T-helper 1 cell treated with Interleukin-12 subunit alpha and Interleukin-12 subunit beta and Interleukin-4 antibody, amounts not matched to agents 30 μg/mL and 1 μg/mL, for 36 hours (primary cell): ENCODE measurements around the gene NPM1.
"Not testable (repeated sequence)": the region's sequence is repeated elsewhere in the genome, so short reads cannot be mapped to it uniquely, and the experiment has no call there.

Source experiments
- H3K27ac Mint-ChIP-seq: one replicate; pipeline ENCODE4 v1.8.0; 2021; ENCODE audit warnings: mild to moderate bottlenecking, mixed read lengths
- H3K27me3 Mint-ChIP-seq: one replicate; pipeline ENCODE4 v1.8.0; 2021; ENCODE audit warnings: low read depth, mixed read lengths
- H3K36me3 Mint-ChIP-seq: one replicate; pipeline ENCODE4 v1.8.0; 2021; ENCODE audit warnings: low read depth, mixed read lengths
- H3K4me1 Mint-ChIP-seq: one replicate; pipeline ENCODE4 v1.8.0; 2021; ENCODE audit warnings: low read depth, mixed read lengths
- H3K4me3 Mint-ChIP-seq: one replicate; pipeline ENCODE4 v1.8.0; 2021; ENCODE audit warnings: mild to moderate bottlenecking, moderate library complexity, mixed read lengths
- H3K9me3 Mint-ChIP-seq: one replicate; pipeline ENCODE4 v1.8.0; 2021; ENCODE audit warnings: mixed read lengths

Gene NPM1

DNA sequence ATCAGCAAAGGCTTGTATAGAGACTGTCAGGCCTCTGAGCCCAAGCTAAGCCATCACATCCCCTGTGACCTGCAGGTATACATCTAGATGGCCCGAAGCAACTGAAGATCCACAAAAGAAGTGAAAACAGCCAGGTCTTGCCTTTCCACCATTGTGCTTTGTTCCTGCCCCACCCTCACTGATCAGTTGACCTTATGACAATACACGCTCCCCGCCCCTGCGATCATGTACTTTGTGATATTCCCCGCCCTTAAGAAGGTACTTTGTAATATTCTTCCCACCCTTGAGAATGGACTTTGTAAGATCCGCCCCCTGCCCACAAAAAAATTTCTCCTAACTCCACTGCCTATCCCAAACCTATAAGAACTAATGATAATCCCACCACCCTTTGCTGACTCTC is 18.6 kb upstream of the NPM1 start:
- peaks cover 6% of the 10 kb centered on the region for H3K27me3 Mint-ChIP-seq
- no peak overlapping the region for H3K4me3 Mint-ChIP-seq
- H3K9me3 Mint-ChIP-seq, result no peaks in the 10 kb centered on the region
- no peaks in the 10 kb centered on the region for H3K4me1 Mint-ChIP-seq
- H3K27ac Mint-ChIP-seq, result peak overlapping the region; percentile 2
- no peaks in the 10 kb centered on the region for H3K36me3 Mint-ChIP-seq

- Mint-ChIP-seq H3K4me1 (no peaks in the 10 kb centered on the region), H3K27me3 (peaks cover 5% of the 10 kb centered on the region), H3K36me3 (no peaks in the 10 kb centered on the region), H3K9me3 (no peaks in the 10 kb centered on the region), H3K4me3 (no peak overlapping the region), H3K27ac (no peak overlapping the region)
Observed at GRCh38 chr5:171369898-171370297, 17.8 kb upstream of the NPM1 start.

GRCh38 chr5:171370881-171371280 is 16.8 kb upstream of the NPM1 start:
- H3K9me3 Mint-ChIP-seq, H3K36me3 Mint-ChIP-seq, H3K27me3 Mint-ChIP-seq, H3K4me1 Mint-ChIP-seq, H3K27ac Mint-ChIP-seq, H3K4me3 Mint-ChIP-seq: not testable (repeated sequence)

GRCh38 chr5:171371326-171371725 is 16.3 kb upstream of the NPM1 start:
- H3K9me3 Mint-ChIP-seq, result no peaks in the 10 kb centered on the region
- no peak overlapping the region for H3K4me3 Mint-ChIP-seq
- no peaks in the 10 kb centered on the region for H3K36me3 Mint-ChIP-seq
- H3K27ac Mint-ChIP-seq, result no peak overlapping the region
- no peaks in the 10 kb centered on the region for H3K27me3 Mint-ChIP-seq
- no peaks in the 10 kb centered on the region for H3K4me1 Mint-ChIP-seq

DNA sequence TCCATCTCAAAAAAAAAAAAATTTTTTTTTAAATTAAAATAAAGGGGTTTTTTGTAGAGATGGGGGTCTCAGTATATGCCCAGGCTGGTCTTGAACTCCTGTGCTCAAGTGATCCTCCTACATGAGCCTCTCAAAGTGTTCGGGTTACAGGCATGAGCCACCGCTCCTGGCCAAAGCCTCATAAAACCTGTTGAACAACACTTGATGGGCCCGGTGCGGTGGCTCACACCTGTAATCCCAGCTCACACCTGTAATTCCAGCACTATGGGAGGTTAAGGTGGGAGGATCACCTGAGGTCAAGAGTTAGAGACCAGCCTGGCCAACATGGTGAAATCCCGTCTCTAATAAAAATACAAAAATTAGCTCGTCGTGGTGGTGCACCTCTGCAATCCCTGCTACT is 7.7 kb upstream of the NPM1 start:
- no peak overlapping the region for H3K27ac Mint-ChIP-seq
- H3K4me3 Mint-ChIP-seq, result no peak overlapping the region
- H3K36me3 Mint-ChIP-seq, result no peaks in the 10 kb centered on the region
- no peaks in the 10 kb centered on the region for H3K9me3 Mint-ChIP-seq
- no peaks in the 10 kb centered on the region for H3K4me1 Mint-ChIP-seq
- no peaks in the 10 kb centered on the region for H3K27me3 Mint-ChIP-seq

GRCh38 chr5:171384416-171384815 is 3.2 kb upstream of the NPM1 start:
- not testable (repeated sequence) for H3K9me3 Mint-ChIP-seq, H3K27ac Mint-ChIP-seq, H3K27me3 Mint-ChIP-seq, H3K4me3 Mint-ChIP-seq
- peaks cover 18% of the 10 kb centered on the region for H3K36me3 Mint-ChIP-seq
- peaks cover 14% of the 10 kb centered on the region for H3K4me1 Mint-ChIP-seq

GRCh38 chr5:171384999-171385398 is 2.6 kb upstream of the NPM1 start:
- not testable (repeated sequence) for H3K9me3 Mint-ChIP-seq, H3K27me3 Mint-ChIP-seq, H3K4me3 Mint-ChIP-seq, H3K27ac Mint-ChIP-seq
- peaks cover 23% of the 10 kb centered on the region for H3K36me3 Mint-ChIP-seq
- peaks cover 20% of the 10 kb centered on the region for H3K4me1 Mint-ChIP-seq

GRCh38 chr5:171386006-171386671 is 1.5 kb upstream of the NPM1 start:
- Mint-ChIP-seq H3K9me3 (no peaks in the 10 kb centered on the region), H3K27ac (no peak overlapping the region), H3K27me3 (peaks cover 7% of the 10 kb centered on the region), H3K36me3 (peaks cover 31% of the 10 kb centered on the region), H3K4me1 (peaks cover 31% of the 10 kb centered on the region), H3K4me3 (peak overlapping the region; percentile 48)

DNA sequence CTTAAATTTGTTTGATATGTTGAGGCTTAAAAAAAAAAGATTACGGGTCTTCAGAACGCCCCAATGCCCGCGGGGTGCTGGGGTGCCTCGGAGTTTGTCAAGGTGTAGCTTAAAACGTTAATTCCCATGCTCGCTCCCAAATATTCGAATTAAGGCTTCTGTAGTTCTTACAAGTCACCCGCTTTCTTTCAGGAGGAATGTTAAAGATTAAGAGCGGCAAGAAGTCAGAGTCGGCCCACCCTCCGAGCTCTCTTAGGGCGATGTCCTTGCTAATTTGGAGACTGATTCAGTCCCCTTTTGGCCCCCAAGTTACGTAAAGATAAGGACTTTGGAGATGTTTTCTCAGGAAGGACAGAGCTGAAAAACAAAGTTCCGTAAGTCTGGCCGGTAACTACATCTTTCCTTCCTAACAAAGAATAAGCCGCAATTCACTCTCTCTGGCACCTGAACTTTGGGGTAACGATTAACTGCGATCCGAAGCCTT is 746 bp upstream of the NPM1 start:
- no peaks in the 10 kb centered on the region for H3K9me3 Mint-ChIP-seq
- peak overlapping the region; percentile 97 for H3K4me3 Mint-ChIP-seq
- H3K27ac Mint-ChIP-seq, result peak overlapping the region; percentile 98
- peaks cover 36% of the 10 kb centered on the region for H3K4me1 Mint-ChIP-seq
- peaks cover 35% of the 10 kb centered on the region for H3K36me3 Mint-ChIP-seq
- peaks cover 7% of the 10 kb centered on the region for H3K27me3 Mint-ChIP-seq

DNA sequence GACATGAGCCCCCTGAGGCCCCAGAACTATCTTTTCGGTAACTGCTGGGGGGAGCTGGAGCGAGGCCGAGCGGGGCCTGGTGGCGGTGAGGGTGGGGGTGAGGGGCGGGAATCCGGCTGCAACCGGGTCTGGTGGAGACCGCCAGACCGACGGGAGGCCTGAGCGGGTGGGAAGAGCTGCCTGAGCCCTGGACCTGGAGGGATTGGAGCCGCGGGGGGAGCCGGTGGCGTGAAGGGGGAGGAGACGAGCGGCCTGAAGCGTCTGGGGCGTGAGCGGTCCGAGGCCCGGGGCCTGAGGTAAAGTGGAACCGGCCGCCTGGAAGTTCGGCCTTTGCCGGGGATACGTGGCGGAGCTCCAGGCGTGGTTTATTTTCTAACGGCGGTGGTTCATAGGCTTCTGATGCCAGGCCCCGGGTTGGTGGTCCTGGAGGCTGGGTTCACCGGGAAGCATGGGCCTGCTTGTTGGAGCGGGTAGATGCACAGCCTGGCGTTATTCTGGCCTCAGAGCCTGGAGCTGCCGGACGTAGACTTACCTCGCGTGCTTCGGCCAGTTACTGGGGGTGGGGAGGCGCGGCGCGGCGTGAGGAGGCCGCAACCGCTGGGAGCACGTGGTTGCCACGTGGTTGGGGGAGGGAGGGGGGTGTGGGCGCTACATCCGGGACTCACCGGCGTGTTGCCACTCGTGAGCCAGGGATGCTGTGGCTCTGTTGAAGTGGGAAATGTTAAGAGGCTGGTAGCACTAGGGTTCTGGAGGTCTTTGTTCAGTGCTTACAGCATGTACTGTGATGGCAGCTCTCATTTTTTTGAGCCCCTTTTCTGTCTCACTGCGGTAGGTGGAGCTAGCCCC is 544 bp downstream of the NPM1 start:
- no peaks in the 10 kb centered on the region for H3K9me3 Mint-ChIP-seq
- peaks cover 7% of the 10 kb centered on the region for H3K27me3 Mint-ChIP-seq
- H3K4me1 Mint-ChIP-seq, result peaks cover 46% of the 10 kb centered on the region
- H3K27ac Mint-ChIP-seq, result peak overlapping the region; percentile 98
- peaks cover 45% of the 10 kb centered on the region for H3K36me3 Mint-ChIP-seq
- H3K4me3 Mint-ChIP-seq, result peak overlapping the region; percentile 97

GRCh38 chr5:171388816-171389168 is 1.1 kb downstream of the NPM1 start:
- Mint-ChIP-seq H3K27me3 (peaks cover 7% of the 10 kb centered on the region), H3K36me3 (peaks cover 50% of the 10 kb centered on the region), H3K9me3 (no peaks in the 10 kb centered on the region), H3K4me1 (peaks cover 49% of the 10 kb centered on the region), H3K4me3 (peak overlapping the region; percentile 97), H3K27ac (peak overlapping the region; percentile 98)

DNA sequence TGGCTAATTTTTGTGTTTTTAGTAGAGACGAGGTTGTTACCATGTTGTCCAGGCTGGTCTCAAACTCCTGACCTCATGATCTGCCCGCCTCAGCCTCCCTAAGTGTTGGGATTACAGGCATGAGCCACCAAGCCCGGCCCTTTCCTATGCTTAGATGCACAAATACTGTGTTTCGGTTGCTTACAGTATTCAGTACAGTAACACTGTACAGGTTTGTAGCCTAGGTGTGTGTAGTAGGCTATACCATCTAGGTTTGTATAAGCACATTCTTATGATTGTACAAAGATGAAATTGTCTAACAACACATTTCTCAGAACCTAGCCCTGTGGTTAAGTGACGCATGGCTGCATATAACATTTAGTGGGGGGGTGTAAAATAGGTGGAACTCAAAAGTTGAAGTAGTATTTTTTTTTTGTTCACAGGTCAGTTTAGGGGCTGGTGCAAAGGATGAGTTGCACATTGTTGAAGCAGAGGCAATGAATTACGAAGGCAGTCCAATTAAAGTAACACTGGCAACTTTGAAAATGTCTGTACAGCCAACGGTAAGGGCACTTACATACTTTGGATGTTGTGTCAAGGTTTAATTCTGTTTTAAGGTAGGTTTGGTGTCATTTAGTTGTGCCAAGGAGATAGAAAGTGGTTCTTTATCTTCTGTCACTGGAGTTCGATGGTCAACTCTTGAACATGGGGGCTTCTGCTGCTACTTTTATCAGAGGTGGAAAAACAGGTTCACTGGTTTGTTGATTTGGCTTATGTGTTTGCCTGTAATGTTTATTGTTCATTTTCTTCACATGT is 3.4 kb downstream of the NPM1 start:
- Mint-ChIP-seq H3K27me3 (peaks cover 7% of the 10 kb centered on the region), H3K4me3 (peak overlapping the region; percentile 71), H3K4me1 (peaks cover 54% of the 10 kb centered on the region), H3K9me3 (no peaks in the 10 kb centered on the region), H3K36me3 (peaks cover 56% of the 10 kb centered on the region), H3K27ac (peak overlapping the region; percentile 52)

DNA sequence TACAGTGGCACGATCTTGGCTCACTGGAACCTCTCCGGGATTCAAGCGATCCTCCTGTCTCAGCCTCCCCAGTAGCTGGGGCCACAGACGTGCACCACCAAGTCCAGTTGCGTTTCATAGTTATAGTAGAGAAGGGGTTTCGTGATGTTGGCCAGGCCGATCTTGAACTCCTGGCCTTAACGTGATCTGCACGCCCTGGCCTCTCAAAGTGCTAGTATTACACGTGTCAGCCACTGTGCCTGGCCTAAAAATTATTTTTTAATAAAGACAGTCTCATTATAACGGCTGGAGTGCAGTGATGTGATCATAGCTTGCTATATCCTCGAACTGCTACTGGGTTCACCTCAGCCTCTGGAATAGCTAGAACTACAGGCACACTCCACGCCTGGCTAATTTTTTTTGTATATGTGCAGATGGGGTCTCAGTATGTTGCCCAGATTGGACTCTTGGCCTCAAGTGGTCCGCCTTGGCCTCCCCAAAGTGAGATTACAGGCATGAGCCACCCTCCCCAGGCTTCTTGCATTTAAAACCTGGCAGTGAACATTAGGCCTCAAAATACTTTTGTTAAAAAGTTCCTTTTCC is 4.4 kb downstream of the NPM1 start:
- H3K4me3 Mint-ChIP-seq, result no peak overlapping the region
- H3K9me3 Mint-ChIP-seq, result no peaks in the 10 kb centered on the region
- H3K4me1 Mint-ChIP-seq, result peaks cover 49% of the 10 kb centered on the region
- H3K36me3 Mint-ChIP-seq, result peaks cover 62% of the 10 kb centered on the region
- peaks cover 7% of the 10 kb centered on the region for H3K27me3 Mint-ChIP-seq
- no peak overlapping the region for H3K27ac Mint-ChIP-seq

DNA sequence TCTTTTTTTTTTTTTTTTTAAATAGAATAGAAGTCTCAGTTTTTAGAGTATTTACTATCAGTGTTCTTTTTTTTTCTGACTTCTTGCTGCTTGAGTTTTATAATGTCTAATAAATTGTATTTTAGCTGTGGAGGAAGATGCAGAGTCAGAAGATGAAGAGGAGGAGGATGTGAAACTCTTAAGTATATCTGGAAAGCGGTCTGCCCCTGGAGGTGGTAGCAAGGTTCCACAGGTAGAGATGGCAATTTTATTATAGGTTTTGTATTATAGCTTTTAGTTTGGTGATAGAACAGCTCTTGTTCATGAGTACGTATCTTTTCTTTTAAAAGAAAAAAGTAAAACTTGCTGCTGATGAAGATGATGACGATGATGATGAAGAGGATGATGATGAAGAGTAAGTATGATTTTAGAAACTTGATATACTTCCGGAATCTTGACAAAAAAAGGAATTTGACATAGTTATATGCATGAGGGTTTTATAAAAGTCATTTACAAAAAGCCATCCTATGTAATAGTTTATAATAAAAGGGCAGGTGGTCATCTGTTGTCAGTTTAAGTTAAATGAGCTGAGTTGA is 5.0 kb downstream of the NPM1 start:
- H3K4me1 Mint-ChIP-seq, result peaks cover 51% of the 10 kb centered on the region
- H3K36me3 Mint-ChIP-seq, result peaks cover 62% of the 10 kb centered on the region
- no peak overlapping the region for H3K4me3 Mint-ChIP-seq
- H3K27me3 Mint-ChIP-seq, result peaks cover 1% of the 10 kb centered on the region
- no peaks in the 10 kb centered on the region for H3K9me3 Mint-ChIP-seq
- peak overlapping the region; percentile 2 for H3K27ac Mint-ChIP-seq
